GM18508 (cell line): ENCODE measurements around the gene CCDC107.

Experiments
- ATAC-seq: cut with Tn5 transposase; IDR thresholded peaks from one replicate; pipeline ENCODE4 v1.9.1; 2021; ENCODE audit warnings: moderate number of reproducible peaks; ENCODE audit not compliant: insufficient read depth, unreplicated experiment

Gene CCDC107

DNA sequence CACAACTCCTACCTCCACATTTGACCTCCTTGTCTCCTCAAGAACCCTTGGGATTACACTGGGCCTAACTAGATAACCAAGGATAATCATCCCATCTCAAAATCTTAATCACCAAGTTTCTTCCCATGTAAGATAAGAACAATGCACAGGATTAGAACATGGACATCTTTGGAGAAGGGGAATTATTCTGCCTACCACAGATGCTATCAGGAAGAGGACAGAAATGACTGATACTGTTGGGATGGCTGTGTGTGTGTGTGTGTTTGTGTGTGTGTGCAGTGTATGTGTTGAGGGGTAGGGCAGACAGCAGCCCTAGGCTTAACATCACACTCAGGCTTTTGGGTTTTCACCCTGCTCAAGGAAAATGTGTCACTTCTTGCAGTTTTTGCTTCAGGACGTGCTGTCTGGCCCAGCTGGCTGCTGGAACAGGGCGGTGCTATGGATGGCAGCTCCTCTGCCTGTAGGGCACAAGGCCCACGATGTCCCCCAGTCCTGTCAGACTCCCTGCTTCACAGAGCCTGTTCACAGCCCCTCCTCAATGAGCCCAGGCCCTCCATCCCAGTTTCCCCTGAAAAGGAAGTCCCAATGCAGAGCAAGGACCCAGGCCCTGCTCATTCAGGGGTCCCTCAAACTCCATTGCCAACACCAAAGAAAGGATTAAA lies 23.4 kb downstream of the CCDC107 start:
- ATAC-seq = no peak

DNA sequence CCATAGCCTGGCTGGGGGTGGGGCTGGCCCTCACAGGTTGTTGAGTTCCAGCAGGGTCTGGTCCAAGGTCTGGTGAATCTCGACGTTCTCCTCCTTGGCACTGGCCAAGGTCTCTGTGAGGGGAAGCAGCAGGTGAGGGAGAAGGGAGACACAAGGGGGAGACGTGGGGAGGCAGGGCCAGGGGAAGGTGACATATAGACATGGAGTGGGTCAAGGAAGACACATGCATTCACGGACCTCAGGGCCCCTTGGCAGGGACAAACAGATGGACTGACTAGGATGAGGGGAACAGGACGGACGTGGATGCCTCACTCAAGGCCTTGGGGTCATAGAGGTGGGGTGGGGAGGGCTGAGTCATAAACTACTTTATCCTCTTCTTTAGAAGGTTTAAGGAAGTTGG lies 24.0 kb downstream of the CCDC107 start:
- no peak for ATAC-seq

DNA sequence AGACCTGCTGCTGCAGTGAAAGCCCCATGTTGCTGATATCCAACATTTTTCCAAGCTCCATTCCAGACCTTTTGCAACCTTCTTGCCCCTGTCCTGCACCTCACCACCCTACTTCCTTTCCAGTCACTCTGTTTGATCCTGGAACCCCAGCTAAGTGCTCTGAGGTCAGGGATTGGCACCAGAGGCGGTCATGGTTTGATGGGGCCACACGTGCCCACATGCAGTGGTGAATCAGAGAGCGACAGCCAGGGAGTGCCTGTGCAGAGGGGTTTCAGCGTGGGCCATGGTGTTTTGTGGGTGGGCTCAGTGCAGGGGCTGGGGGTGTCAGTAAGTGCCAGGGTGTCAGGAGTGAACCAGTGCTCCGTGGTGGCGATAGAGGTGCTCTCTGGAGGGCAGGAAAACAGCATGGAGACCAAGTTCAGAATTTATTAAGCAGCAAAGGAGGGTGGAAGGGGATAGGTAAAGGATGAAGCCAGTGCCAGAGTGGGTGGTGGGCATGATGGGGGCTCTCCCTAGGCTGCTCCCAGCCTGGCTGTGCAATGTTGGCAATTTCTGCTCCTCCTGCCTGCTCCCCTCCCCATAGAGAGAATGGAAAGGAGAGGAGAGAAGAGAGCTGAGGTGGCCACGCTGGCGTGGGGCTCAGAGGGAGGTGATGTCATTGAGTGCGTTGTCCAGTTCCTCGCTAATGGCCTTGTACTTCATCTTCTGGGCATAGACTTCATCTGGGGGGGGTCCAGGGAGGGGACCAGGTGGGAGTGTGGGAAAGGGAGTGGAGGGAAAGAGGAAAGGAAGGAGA lies 24.6 kb downstream of the CCDC107 start:
- ATAC-seq = no peak

DNA sequence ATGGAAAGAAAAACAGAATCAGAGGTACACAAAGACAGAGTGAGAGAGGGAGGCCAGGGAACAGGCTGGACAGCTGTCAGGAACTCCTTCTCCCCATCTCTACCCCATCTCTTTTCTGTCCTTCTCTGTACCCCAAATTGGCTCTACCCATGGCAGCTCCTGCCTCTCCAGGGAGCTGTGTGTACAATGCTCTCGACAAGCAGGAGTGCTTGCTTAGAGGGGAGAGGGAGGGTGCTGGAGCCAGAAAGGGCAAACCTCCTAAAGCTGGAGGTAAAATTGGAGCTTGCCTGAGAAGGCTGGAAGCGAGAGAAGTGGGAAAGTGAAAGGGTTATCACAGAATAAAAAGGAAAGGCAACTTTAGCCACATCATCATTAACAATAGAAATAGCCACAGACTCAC lies 25.2 kb downstream of the CCDC107 start:
- no peak for ATAC-seq

DNA sequence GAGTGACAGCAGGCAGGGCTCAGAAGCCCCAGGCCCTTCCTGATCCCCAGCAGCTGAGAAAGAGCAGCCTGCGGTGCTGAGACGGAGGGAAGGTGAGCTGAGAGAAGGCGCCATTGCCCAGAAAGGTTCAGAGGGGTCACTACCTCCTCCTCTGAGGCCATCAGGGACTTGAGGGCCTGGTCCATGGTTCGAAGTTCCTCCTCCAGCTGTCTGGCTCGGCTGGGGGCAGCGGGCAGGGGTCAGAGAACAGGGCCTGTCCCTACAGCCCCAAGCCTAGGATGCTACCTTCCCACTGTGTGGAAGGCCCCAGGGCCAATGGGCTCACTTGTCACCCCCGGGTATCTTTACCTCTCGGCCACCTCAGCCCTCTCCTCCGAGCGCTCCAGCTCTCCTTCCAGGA lies 26.8 kb downstream of the CCDC107 start:
- ATAC-seq = no peak

DNA sequence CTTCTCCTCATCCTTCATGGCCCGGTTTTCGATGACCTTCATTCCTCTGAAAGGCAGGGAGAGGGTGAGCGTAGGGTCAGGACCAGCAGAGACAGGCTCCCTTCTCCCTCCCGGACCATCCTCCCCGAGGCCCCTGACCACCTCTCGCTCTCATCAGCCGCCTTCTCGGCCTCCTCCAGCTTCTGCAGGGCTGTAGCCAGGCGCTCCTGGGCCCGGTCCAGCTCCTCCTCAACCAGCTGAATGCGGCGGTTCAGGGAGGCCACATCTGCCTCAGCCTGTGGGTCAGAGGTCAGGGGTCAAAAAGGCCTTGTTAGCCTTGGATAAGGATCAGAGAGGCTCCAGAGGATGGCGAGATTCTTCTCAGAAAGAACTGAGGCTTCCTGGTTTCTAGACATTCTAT lies 27.4 kb downstream of the CCDC107 start:
- no peak for ATAC-seq

DNA sequence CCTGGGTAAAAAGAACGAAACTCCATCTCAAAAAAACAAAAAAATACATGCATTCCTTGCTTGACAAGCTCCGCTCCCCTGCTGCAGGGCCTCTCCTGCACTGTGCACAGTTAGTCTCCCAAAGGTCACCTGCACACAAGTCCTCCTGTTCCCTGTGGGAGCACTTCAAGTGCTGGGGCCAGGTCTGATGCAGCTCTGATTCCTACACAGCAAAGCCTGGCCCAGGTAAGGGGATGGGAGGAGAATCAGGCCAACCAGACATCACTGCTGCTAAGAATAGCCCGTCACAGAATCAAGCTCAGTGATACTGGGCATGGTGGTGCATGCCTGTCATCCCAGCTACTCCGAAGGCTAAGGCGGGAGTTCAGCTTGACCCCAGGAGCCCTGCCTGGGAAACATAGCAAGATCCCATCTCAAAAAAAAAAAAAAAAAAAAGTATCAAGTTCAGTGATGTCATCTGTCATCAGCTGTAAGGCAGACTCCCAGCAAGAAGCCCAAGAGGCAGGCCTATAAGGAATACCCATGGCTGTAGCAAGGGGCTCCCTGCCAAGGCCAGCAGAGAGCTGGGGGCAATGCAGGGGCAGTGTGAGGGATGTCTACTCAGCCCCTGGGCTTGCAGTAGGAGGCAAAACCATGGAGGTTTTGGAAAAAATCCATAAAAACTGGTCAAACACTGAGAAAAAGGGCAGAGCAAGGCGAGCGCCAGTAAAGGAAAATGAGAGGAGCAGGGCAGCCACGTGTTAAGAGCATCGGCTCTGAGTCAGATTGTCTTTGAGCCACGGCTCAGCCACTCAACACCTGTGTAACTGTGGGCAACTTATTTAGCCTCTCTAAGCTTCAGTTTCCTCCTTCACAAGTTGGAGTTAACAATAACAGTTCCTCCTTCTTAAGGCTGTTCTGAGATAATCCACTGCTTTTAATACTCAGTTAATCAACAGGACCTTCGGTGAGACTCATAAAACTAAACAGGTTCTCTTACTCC lies 28.4 kb downstream of the CCDC107 start:
- no peak for ATAC-seq

DNA sequence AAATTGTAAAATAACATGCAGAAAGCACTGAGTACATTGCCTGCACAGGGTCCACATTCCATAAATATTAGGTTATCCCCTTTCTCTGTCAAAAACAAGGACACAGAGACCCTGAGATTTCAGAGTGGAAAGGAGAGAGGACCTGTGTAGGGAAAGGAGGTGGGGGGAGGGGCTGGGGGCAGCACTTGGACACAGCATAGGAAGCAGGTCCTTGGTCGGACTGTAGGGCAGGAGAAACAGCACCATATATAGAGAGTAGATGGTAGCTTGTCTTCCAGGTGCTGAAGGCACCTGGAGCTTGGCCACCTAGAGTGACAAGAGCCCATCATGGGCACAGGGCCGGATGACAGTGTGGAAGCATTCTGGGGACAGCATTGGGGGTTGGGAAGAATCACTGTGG lies 29.2 kb downstream of the CCDC107 start:
- ATAC-seq = no peak

DNA sequence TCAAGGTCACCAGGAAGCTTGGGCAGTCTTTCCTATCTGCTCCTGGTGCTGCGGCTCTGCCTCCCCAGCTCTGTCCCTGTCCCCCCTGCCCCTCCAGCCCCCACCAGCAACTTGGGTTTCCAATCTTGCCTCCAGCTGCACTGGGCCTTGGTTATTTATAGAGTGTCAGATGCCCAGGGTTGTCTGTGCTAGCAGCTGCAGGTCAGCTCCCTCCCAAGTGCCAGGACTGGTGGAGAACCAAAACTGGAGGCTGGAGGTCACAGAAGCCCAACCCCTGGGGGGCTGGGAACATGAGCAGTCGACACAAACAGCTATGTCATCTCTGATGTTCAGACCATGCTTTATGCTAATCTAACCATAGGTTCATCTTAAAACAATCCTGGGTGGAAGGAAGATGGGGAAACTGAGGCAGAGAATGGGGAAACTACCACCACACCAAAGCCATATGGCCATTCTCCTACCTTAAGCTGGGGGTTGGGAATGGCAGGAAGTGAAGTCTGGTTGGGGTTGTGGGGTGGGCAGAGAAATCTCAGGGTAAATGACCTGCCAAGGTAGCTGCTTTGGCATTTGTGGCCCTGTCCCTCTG lies 30.0 kb downstream of the CCDC107 start:
- ATAC-seq = no peak

DNA sequence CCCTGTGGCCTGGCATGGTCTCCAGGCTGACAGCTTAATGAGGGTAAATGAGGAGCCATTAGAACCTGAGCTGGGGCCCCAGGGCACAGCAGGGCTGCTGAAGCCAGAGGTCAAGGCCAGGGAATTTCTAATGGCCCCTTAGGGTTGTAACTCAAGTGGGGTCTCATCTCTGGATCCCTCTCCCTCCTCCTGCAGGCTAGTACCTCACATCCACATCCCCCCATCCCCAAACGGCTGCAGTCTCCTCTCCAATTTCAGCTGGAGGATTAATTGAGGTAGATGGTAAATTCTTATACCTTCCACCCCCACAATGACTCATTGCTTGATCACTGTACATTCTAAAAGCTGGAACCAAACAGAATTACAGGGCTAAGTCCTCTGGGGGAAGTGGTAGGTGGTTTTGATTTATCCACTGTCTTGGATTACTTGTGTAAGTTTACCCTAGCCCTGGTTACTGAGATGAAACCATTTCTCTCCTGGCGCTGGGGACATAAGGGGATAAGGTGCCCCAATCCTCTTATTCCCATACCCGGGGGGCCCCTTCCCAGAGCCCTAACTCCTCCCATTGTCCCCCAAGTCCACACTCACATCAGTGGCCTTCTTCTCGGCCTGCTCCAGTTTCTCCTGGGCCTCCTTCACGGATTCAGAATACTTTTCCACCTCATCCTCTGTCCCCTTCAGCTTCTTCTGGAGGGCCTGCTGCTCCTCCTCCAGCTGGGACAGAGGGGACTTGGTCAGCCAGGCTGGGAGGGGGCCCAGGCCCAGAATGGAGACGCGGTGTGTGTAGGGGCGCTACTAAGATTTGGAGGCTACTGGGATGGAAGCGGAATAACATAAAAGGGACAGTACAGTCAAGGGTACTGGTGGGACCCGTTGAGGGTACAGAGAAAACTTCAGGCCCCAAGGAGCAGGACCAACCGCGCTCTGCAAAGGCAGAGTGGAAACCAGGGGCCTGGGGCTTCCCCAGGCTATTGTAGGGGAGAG lies 30.8 kb downstream of the CCDC107 start:
- no peak for ATAC-seq

DNA sequence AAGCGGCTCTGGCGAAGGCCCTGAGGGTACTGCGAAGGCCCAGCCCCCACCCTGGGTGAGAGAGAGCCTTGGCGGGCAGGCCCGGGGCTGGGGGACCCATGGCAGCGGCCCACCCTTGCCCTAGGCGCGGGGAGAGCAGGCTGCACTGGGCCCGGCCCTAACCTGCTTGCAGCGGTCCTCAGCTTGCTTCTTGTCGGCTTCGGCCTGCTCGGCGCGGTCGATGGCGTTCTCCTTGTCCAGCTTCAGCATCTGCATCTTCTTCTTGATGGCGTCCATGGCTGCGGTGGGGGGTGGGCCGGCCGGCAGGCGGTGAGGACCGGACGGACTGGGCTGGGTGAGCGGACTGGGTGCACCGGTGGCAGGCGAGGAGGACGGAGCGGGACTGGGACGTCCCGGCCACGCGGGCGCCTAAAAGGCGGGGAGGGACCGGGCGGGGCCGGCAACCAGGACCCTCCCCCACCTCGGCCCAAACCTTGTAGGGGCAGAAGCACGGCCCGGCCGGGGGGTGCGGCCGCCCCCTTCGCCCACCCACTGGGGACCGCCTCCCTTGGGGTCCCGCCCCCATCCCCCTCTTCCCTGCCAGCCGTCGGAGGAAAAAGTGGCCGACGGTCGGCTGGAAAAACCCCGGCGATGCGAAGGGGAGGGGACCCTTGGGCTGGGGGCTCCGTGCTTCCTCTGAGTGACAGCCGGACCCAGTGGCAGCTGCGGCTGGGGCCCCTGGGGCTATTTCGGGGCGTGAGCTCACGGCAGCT lies 31.6 kb downstream of the CCDC107 start, which contains the start of gene TPM2:
TPM2 (minus strand) TSS at position 384 of the 752 bp plus-strand sequence; CDS start at position 276, 108 bp downstream.
- no peak for ATAC-seq

DNA sequence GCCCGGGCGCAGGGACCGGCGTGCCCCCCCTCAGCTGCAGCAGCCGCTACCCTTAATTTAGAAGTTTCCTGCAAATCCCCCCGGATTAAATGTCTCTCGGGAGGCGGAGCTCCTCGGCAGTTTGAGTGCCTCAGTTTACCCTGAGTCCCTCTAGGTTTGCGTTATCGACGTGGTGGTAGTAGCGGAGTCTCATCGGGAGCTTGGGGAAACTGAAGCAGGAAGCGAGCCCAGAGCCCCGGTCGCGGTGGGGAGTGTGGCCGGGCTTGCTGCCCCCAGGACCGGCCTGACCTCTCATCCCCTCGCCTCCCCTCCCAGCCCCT lies 32.2 kb downstream of the CCDC107 start:
- ATAC-seq = no peak

DNA sequence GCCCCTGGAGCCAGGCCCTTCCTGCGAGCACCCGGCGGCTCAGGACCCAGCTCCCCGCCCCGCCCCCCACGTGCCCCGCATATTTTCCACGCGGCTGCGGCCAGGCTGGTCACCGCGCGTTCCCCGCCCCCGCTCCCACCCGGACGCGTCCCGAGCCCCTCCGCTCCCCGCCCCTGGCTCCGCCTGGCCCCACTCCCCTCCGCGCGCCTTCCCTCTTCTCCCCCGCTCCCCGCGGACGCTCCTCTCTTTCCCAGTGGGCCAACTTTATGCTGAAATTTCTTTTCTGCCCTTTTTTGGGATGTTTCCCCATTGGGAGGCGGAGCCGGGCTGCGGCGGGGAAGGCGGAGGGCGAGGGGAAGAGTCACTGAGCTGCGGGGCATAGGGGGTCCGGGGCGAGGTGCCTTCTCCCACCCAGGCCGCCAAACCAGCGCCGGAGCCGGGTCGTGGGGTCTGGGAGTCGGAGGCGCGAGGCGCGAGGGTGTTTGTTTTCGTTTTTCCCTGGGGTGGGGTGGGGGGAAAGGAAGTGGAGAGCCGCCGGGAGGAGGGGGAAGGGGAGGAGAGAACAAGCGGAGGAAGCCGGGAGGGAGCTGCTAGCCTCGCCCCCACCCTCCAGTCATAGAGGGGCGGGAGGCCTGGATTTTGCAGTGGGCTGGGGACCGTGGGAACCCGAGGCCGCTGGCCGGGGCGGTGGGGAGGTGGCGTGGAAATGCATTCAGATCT lies 32.7 kb downstream of the CCDC107 start:
- ATAC-seq = no peak

DNA sequence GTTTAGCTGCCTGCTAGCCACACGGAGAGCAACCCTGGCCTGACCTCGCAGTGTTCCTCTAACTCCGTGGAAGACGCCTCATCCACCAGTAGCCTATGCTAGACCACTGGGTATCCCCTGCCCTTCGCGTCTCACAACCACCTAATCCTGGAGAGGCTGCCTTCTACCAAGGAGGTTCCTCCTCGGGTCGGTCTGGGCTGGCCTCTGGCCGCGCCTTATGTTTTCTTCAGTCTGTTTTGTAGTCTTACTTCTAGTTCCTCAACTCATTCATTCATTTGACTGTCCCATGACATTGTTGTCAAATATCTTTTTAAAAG lies 33.2 kb downstream of the CCDC107 start:
- ATAC-seq = no peak

DNA sequence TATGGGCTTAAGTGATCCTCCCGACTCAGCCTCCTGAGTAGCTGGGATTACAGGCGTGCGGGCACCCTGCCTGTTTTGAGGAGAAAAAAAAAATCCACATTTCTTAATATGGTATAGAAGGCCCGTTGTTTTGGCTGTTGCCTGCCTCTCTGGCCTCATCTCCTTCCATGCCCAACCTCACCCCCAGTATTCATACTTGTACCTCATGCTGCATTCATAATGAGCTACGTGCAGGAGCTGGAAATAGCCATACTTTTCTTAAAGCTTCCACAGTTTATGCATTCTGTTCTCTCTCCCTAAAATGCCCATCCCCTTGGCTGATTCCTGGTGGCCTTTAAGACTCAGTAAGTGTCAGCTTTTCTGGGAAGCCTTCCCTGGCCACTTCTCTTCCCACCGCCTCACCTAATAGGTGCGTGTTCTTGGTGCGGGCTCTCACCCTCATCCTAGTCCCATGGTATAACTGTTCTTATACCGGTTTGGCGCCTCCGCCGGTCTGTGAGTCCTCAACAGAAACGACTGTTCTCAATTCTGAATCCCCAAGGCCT lies 33.7 kb downstream of the CCDC107 start:
- ATAC-seq = no peak

DNA sequence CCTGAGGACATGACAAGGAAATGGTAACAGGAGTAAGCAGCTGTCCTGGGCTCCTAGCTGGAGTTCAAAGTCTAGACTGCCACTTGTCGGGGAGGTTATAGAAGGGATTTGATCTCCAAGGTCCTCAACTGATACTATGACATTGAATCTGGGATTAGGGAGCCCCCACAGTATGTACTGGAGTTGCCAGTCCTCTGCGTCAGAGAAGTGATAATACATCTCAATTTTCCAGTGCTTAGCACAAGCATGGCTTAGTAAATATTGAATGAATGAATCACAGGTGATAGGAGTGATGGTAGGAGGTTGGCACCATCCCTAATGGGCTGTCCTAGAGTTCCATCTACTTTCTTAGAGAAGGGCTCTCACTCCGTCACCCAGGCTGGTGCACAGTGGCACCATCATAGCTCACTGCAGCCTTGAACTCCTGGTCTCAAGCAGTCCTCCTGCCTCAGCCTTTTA lies 37.9 kb downstream of the CCDC107 start:
- ATAC-seq = no peak

DNA sequence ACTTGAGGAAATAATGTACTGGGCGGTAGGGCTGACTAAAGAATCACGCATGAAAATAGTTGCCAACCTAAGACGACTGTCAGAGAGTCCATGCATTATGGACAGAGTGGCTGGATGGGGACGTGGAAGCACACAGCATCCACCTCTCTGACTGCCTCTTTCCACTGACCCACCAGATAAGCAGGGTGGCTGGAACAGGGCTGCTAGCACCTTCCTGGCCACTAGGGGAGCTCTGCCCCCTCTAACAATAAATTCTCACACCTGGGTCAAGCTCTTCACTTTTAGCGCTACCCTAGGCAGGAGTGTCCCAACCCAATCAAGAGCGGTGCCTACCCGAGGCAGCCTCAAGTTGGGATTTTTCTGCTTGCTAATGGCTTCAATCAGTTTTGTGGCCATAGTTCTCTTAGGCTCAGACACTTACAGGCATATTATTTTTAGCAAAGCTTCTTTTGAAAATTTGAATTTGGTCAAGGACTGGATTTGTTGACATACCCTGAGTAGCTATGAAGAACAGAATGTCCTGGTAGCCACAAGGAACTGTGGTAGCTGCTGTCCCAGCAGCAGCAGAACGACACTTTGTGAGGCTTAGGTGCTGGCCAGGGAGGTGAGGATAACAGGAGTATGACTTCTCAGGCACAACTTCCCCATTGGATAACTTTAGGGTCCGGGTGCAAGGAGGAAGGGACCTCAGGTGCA lies 38.6 kb downstream of the CCDC107 start:
- ATAC-seq = no peak
